Esophagus muscularis mucosa (tissue), 4 donors: ENCODE measurements around the gene GSC2. TPM values are rescaled to one million over a fixed set of nuclear protein-coding genes. Genes with fewer than 3 reads are reported as not detected.
A peak's percentile ranks its signal among the peaks of the same experiment; 100 is the strongest.

Experiments used
- DNase-seq: peaks from one replicate; pipeline ENCODE4 v3.0.0-alpha.2; 2017; ENCODE audit errors: extremely low spot score
- H3K27ac ChIP-seq, 4 donors: fragments of 200-600 bp; sonication (generic); replicated peaks in 1 of 4; 1 replicate in 3 of 4; 2 replicates in 1 of 4; pipeline ENCODE4 v1.5.1; 2016 to 2019; ENCODE audit warnings: mild to moderate bottlenecking in 1 of 4
- H3K27me3 ChIP-seq, 4 donors: fragments of 200-600 bp; sonication (generic); one replicate each; pipeline versions ENCODE4 v1.5.1 to v1.6.0; 2016 to 2019
- H3K36me3 ChIP-seq, 4 donors: fragments of 200-600 bp; sonication (generic); one replicate each; pipeline ENCODE4 v1.5.1; 2016 to 2019
- H3K4me1 ChIP-seq, 4 donors: fragments of 200-600 bp; sonication (generic); one replicate each; pipeline ENCODE4 v1.5.1; 2016 to 2019
- H3K4me3 ChIP-seq, 4 donors: fragments of 200-600 bp; sonication (generic); 1 replicate in 2 of 4; 2 replicates in 2 of 4; pipeline ENCODE4 v1.5.1; 2016 to 2019; ENCODE audit warnings: mild to moderate bottlenecking in 4 of 4, moderate library complexity in 1 of 4
- H3K9me3 ChIP-seq, 4 donors: fragments of 200-600 bp; sonication (generic); 1 replicate in 3 of 4; 2 replicates in 1 of 4; pipeline ENCODE4 v1.5.1; 2016 to 2019
- EP300 ChIP-seq: sonication (generic); formaldehyde crosslinking; IDR thresholded peaks from one replicate; pipeline ENCODE4 v1.6.1; 2017; ENCODE audit warnings: antibody characterized with exemption
- POLR2A ChIP-seq: fragments of 450-650 bp; IDR thresholded peaks from one replicate; pipeline ENCODE4 v1.6.1; 2017; ENCODE audit warnings: antibody characterized with exemption, moderate library complexity, mild to moderate bottlenecking, low read depth
- POLR2AphosphoS5 ChIP-seq, 2 donors: sonication (generic); formaldehyde crosslinking; IDR thresholded peaks; one replicate each; pipeline ENCODE4 v1.6.1; 2017; ENCODE audit warnings: antibody characterized with exemption in 2 of 2
- WGBS: methylation state at CpG from one replicate; pipeline ENCODE4 v1.1.5; 2018; 5-methylcytosine and 5-hydroxymethylcytosine counted together
- intact Hi-C: fragments of 100-400 bp; cut with DNase I; formaldehyde crosslinking; loops from one replicate; pipeline ENCODE4 v1.15.1; 2023
- total RNA-seq, 4 donors: library from RNA; depleted of rRNA; stranded (reverse); fragments of >200 nt; gene quantifications; one replicate each; pipeline versions ENCODE4 v1.1.0 to v1.2.1, GENCODE V29; 2016
- TF ChIP-seq, protein P1 (sequence below), 3 experiments: fragments of 200-600 bp in 2 of 3; fragments of 450-650 bp in 1 of 3; sonication (generic) in 2 of 3; IDR thresholded peaks; one replicate each; pipeline ENCODE4 v1.5.1; 2017 to 2019; ENCODE audit warnings: antibody characterized with exemption in 3 of 3, mild to moderate bottlenecking in 2 of 3, moderate library complexity in 1 of 3

The GSC2 gene
- total RNA-seq, 4 donors from 2014 or later = not detected

DNA sequence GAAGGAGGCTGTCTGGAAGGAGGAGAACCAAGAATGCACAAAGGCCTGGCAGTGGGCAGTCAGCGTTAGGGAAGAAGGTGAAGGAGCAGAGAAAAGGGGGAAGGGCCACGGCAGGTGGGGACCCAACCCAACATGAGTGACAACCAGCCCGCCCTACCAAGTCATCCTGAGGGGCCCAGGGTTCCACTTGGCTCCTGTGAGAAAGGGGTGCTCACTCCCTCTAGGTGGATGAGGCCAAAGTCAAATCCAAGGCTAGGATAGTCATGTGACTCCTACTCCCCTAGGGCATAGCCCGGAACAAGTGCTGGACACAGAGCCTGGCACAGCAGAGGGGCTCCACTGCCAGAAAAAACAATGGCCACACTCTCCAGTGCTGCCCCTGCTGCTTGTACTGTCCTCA is 25.7 kb downstream of the GSC2 start:
- H3K4me3 ChIP-seq = no peak overlapping the region
- H3K4me1 ChIP-seq = peaks cover 26 to 32% (median 28%) of the 10 kb centered on the region in 4 donors
- no peaks in the 10 kb centered on the region for H3K27me3 ChIP-seq
- H3K27ac ChIP-seq = no peak overlapping the region
- TF ChIP-seq, protein P1, sequence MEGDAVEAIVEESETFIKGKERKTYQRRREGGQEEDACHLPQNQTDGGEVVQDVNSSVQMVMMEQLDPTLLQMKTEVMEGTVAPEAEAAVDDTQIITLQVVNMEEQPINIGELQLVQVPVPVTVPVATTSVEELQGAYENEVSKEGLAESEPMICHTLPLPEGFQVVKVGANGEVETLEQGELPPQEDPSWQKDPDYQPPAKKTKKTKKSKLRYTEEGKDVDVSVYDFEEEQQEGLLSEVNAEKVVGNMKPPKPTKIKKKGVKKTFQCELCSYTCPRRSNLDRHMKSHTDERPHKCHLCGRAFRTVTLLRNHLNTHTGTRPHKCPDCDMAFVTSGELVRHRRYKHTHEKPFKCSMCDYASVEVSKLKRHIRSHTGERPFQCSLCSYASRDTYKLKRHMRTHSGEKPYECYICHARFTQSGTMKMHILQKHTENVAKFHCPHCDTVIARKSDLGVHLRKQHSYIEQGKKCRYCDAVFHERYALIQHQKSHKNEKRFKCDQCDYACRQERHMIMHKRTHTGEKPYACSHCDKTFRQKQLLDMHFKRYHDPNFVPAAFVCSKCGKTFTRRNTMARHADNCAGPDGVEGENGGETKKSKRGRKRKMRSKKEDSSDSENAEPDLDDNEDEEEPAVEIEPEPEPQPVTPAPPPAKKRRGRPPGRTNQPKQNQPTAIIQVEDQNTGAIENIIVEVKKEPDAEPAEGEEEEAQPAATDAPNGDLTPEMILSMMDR (IDR thresholded peaks at IDR 0.05) = no peak
- no peak for TF ChIP-seq EP300
- intact Hi-C loops = no loop called here
- WGBS = 82% methylated on average over 3 of the region's 4 CpGs
- no peaks in the 10 kb centered on the region for H3K9me3 ChIP-seq
- H3K36me3 ChIP-seq = no peaks in the 10 kb centered on the region
- no peak for DNase-seq

DNA sequence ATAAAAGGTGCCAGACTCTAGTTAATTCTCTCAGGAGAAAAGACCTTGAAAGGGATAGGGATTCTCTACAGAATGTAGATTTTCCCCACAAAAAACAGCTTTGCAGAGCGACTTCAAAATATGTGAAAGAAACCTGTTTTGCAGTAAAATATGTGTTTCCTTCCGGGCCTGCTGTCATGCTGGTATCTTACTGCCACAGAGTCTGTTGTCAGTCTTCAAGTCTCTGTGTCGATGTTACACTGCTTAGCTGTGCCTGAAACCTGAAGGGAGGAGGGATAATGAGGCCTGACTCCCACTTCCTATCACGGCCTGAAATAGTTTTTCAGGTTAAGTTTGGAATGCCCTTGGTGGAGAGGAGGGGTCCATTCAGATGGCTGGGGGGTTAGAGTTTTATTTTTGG is 26.2 kb downstream of the GSC2 start:
- TF ChIP-seq POLR2AphosphoS5 (IDR thresholded peaks at IDR 0.05) (no peak), EP300 (no peak), POLR2A (no peak)
- TF ChIP-seq, protein P1 (IDR thresholded peaks at IDR 0.05) = no peak
- Histone ChIP-seq H3K27me3 (no peaks in the 10 kb centered on the region), H3K4me1 (peaks cover 31 to 36% (median 33%) of the 10 kb centered on the region in 4 donors), H3K4me3 (no peak overlapping the region), H3K9me3 (no peaks in the 10 kb centered on the region), H3K36me3 (no peaks in the 10 kb centered on the region), H3K27ac (no peak overlapping the region)
- intact Hi-C loops = loop anchor here (2.0 kb wide), 1 partner anchor 21 kb away; the partner anchor contains the start of gene ESS2
- 96% methylated on average over 4 of the region's 4 CpGs for WGBS
- no peak for DNase-seq

DNA sequence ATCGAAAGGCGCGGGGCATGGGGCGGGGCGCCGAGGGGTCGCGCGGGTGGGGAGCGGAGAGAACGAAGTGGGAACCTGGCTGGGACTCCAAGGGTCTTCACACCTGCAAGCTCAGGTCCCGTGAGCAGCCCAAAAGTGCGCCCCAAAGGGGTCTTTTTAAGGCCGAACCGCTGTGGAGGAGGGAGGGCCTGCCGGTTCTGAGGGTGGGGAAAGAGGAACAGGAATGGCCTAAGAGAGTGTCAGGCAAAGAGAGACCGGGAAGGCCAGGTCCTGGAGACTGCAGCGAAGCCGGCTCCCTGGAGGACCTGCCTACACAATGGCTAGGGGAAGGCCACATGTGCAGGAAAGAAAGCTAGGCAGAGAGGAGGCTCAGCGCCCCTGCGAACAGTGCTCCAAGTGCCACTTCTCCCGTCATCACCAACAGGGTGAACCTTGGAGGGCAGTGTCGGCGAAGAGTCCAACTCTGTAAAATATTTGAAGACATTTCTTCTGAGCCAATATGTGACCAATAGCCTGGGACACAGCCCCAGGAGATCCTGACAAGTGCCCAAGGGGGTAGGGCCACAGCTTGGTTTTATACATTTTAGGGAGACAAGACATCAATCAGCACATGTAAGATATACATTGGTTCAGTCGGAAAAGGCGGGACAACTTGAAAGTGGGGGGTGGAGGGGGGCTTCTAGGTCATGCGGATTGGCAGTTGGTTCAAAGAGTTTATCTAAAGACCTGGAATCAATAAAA is 27.2 kb downstream of the GSC2 start:
- DNase-seq = no peak
- Histone ChIP-seq H3K4me1 (peaks cover 39 to 46% (median 43%) of the 10 kb centered on the region in 4 donors), H3K9me3 (no peaks in the 10 kb centered on the region), H3K36me3 (no peaks in the 10 kb centered on the region), H3K4me3 (peak overlapping the region; percentile 80 to 98 (median 94)), H3K27ac (peak overlapping the region; percentile 91 to 97 (median 96)), H3K27me3 (no peaks in the 10 kb centered on the region)
- 23% methylated on average over 23 of the region's 27 CpGs for WGBS
- intact Hi-C loops = loop anchor here (2.0 kb wide), 1 partner anchor 22 kb away; the partner anchor contains the start of gene ESS2
- no peak for TF ChIP-seq POLR2AphosphoS5 (IDR thresholded peaks at IDR 0.05)
- no peak for TF ChIP-seq POLR2A
- no peak for TF ChIP-seq EP300
- TF ChIP-seq, protein P1 (IDR thresholded peaks at IDR 0.05) = no peak

DNA sequence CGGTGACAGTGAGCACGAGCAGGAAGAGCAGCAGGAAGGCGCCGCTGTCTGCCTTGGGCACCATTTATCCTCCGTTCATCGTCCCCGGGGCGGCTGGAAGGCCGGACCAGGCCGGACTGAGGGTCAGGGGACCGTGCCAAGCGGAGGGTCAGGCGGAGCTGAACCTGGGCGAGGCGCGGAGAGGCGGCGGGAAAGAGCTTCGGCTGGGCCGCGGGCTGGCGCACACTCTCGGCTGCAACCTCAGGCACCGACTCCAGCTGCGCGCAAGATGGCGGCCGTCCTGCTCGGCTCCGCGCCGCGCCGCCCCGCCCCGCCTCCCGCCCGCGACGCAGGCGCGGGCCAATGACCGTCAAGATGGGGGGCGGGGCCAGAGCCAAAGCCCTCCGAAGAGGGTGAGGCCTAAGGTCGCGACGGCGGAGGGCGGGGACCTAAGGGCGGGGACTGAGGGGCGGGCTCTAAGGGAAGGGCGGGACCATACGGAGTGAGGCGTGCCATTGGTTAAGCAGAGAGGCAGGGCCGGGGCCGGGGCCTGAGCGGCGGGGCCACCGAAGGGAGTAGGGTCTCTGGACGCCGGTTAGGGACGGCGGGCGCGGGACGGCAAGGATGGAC is 27.8 kb downstream of the GSC2 start, which contains the start of gene DGCR2:
Gene DGCR2, minus strand, starts transcription at position 270 of the 609 bp plus-strand sequence. Its CDS starts 206 bp downstream, at position 64.
- peaks cover 45 to 53% (median 49%) of the 10 kb centered on the region in 4 donors for H3K4me1 ChIP-seq
- peak within 1 kb of the TSS; percentile 91 to 97 (median 96) for H3K27ac ChIP-seq
- H3K27me3 ChIP-seq = no peaks in the 10 kb centered on the region

More for the DNA sequence above, 27.8 kb downstream of the GSC2 start, which contains the start of gene DGCR2:
- WGBS = no CpG with 5 or more reads among the region's 67 CpGs
- peak; percentile 99 for DNase-seq
- intact Hi-C loops = loop anchor here (2.0 kb wide), 1 partner anchor 23 kb away; the partner anchor contains the start of gene ESS2
- TF ChIP-seq EP300 (no peak), POLR2A (peak; percentile 32), POLR2AphosphoS5 (IDR thresholded peaks at IDR 0.05) (peak; percentile 71 to 87)
- TF ChIP-seq, protein P1 (IDR thresholded peaks at IDR 0.05) = no peak
- peak within 1 kb of the TSS; percentile 80 to 98 (median 94) for H3K4me3 ChIP-seq
- H3K9me3 ChIP-seq = no peaks in the 10 kb centered on the region
- no peaks in the 10 kb centered on the region for H3K36me3 ChIP-seq
